Activated CD4-positive, CD25-positive, alpha-beta regulatory T cell (primary cell): Measurements from ENCODE around the gene CBX2.
"Not testable (repeated sequence)": the region's sequence is repeated elsewhere in the genome, so short reads cannot be mapped to it uniquely, and the experiment has no call there.

Experiments used
- DNase-seq, 4 experiments: peaks; one replicate each; lab custom pipeline; 2025; lab: John Stamatoyannopoulos, UW

CBX2 gene

GRCh38 chr17:79769570-79770506 lies 8.1 kb upstream of the CBX2 start:
- DNase-seq: no peak

- no peak for DNase-seq
These were observed 6.7 kb upstream of the CBX2 start for GRCh38 chr17:79771276-79771675.

GRCh38 chr17:79772726-79773125 lies 5.2 kb upstream of the CBX2 start:
- DNase-seq: not testable (repeated sequence)

- DNase-seq: no peak
These were observed 3.4 kb upstream of the CBX2 start for GRCh38 chr17:79774561-79774975.

- DNase-seq: no peak
These were observed 2.3 kb upstream of the CBX2 start for GRCh38 chr17:79775632-79776031.

GRCh38 chr17:79776376-79777119 lies 1.4 kb upstream of the CBX2 start:
- no peak for DNase-seq

GRCh38 chr17:79777120-79777893 lies 641 bp upstream of the CBX2 start:
- DNase-seq: no peak

GRCh38 chr17:79778504-79779083 lies 646 bp downstream of the CBX2 start:
- DNase-seq: no peak

GRCh38 chr17:79779084-79779529 lies 1.2 kb downstream of the CBX2 start:
- no peak for DNase-seq

GRCh38 chr17:79779661-79780365 lies 1.9 kb downstream of the CBX2 start:
- no peak for DNase-seq

- no peak for DNase-seq
These were observed 3.2 kb downstream of the CBX2 start for GRCh38 chr17:79781012-79781650.

GRCh38 chr17:79781736-79782575 lies 4.0 kb downstream of the CBX2 start:
- DNase-seq: no peak

GRCh38 chr17:79783891-79784290 lies 5.9 kb downstream of the CBX2 start:
- no peak for DNase-seq

GRCh38 chr17:79784353-79785016 lies 6.5 kb downstream of the CBX2 start:
- no peak for DNase-seq

GRCh38 chr17:79785017-79785899 lies 7.3 kb downstream of the CBX2 start:
- no peak for DNase-seq

- DNase-seq: no peak
These were observed 8.2 kb downstream of the CBX2 start for GRCh38 chr17:79785900-79786810.
